MM.1S (cell line): ENCODE measurements around the gene NPNT.

Experiments
- DNase-seq: peaks from one replicate; pipeline ENCODE4 v3.0.0-alpha.2; 2015
- H2AFZ ChIP-seq: fragments of 300-600 bp; sonication (generic); 2 replicates; pipeline ENCODE4 v1.6.0; 2016; ENCODE audit warnings: antibody characterized with exemption, low read length
- H3F3A ChIP-seq: fragments of 300-600 bp; sonication (generic); 2 replicates; pipeline ENCODE4 v1.6.1; 2016; ENCODE audit warnings: mild to moderate bottlenecking, antibody characterized with exemption, low read length, moderate library complexity, mixed read lengths; ENCODE audit not compliant: insufficient read depth
- H3K27ac ChIP-seq: fragments of 300-600 bp; sonication (generic); 2 replicates; pipeline ENCODE4 v1.5.1; 2016; ENCODE audit warnings: mild to moderate bottlenecking, low read length
- H3K27me3 ChIP-seq: fragments of 300-600 bp; sonication (generic); replicated peaks from 2 replicates; pipeline ENCODE4 v1.6.0; 2016; ENCODE audit warnings: low read length; ENCODE audit not compliant: insufficient read depth
- H3K36me3 ChIP-seq: fragments of 300-600 bp; sonication (generic); replicated peaks from 2 replicates; pipeline ENCODE4 v1.6.1; 2016; ENCODE audit warnings: mild to moderate bottlenecking, low read length, mixed read lengths; ENCODE audit not compliant: insufficient read depth
- H3K4me1 ChIP-seq: fragments of 300-600 bp; sonication (generic); 2 replicates; pipeline ENCODE4 v1.6.1; 2016; ENCODE audit warnings: low read length, mixed read lengths
- H3K4me2 ChIP-seq: fragments of 300-600 bp; sonication (generic); 2 replicates; pipeline ENCODE4 v1.6.0; 2016; ENCODE audit warnings: low read depth, low read length
- H3K4me3 ChIP-seq: fragments of 300-600 bp; sonication (generic); 2 replicates; pipeline ENCODE4 v1.5.1; 2016; ENCODE audit warnings: low read length, mixed read lengths
- H3K79me2 ChIP-seq: fragments of 300-600 bp; sonication (generic); 2 replicates; pipeline ENCODE4 v1.6.1; 2016; ENCODE audit warnings: mixed run types, low read length, mixed read lengths
- H3K9ac ChIP-seq: fragments of 300-600 bp; sonication (generic); 2 replicates; pipeline ENCODE4 v1.6.1; 2016; ENCODE audit warnings: low read length, mixed read lengths
- H3K9me2 ChIP-seq: fragments of 300-600 bp; sonication (generic); replicated peaks from 2 replicates; pipeline ENCODE4 v1.6.1; 2016; ENCODE audit warnings: mild to moderate bottlenecking, low read length, mixed read lengths; ENCODE audit not compliant: insufficient read depth
- H3K9me3 ChIP-seq: fragments of 300-600 bp; sonication (generic); replicated peaks from 2 replicates; pipeline ENCODE4 v1.6.1; 2016; ENCODE audit warnings: mild to moderate bottlenecking, low read length, mixed read lengths; ENCODE audit not compliant: insufficient read depth
- H4K20me1 ChIP-seq: fragments of 300-600 bp; sonication (generic); 2 replicates; pipeline ENCODE4 v1.6.1; 2016; ENCODE audit warnings: mild to moderate bottlenecking, low read length, moderate library complexity, mixed read lengths; ENCODE audit not compliant: insufficient read depth
- CTCF ChIP-seq: fragments of 300-600 bp; sonication (generic); IDR thresholded peaks from 2 replicates; pipeline ENCODE4 v1.5.1; 2016; ENCODE audit warnings: antibody characterized with exemption, low read length, mixed read lengths
- EZH2 ChIP-seq: fragments of 300-600 bp; sonication (generic); optimal IDR thresholded peaks from 2 replicates; pipeline ENCODE3; 2017; ENCODE audit warnings: low read depth, mild to moderate bottlenecking, antibody characterized with exemption, low read length, mixed read lengths
- EZH2phosphoT487 ChIP-seq: fragments of 300-600 bp; sonication (generic); IDR thresholded peaks from 2 replicates; pipeline ENCODE4 v1.6.1; 2018; ENCODE audit warnings: antibody characterized with exemption, low read length

Gene NPNT

GRCh38 chr4:105858466-105859040 lies 36.7 kb upstream of the NPNT start:
- H3K9me2 ChIP-seq = no peaks in the 10 kb centered on the region
- DNase-seq = no peak
- H3K27me3 ChIP-seq = no peaks in the 10 kb centered on the region
- TF ChIP-seq CTCF (no peak), EZH2 (no peak), EZH2phosphoT487 (no peak)
- H3K9ac ChIP-seq = no peak overlapping the region
- no peaks in the 10 kb centered on the region for H3K79me2 ChIP-seq
- H3K36me3 ChIP-seq = no peaks in the 10 kb centered on the region
- H3K4me3 ChIP-seq = no peak overlapping the region
- H3K4me1 ChIP-seq = no peaks in the 10 kb centered on the region
- no peak overlapping the region for H2AFZ ChIP-seq
- H3K27ac ChIP-seq = no peak overlapping the region
- H4K20me1 ChIP-seq = no peaks in the 10 kb centered on the region
- no peaks in the 10 kb centered on the region for H3F3A ChIP-seq
- H3K9me3 ChIP-seq = no peaks in the 10 kb centered on the region
- H3K4me2 ChIP-seq = no peak overlapping the region

- Histone ChIP-seq H3K9ac (no peak overlapping the region), H3K27me3 (no peaks in the 10 kb centered on the region), H3K4me3 (no peak overlapping the region), H3K79me2 (no peaks in the 10 kb centered on the region), H2AFZ (no peak overlapping the region), H3K4me2 (no peak overlapping the region), H3K4me1 (no peaks in the 10 kb centered on the region), H3K9me3 (no peaks in the 10 kb centered on the region), H3K36me3 (no peaks in the 10 kb centered on the region), H3F3A (no peaks in the 10 kb centered on the region), H3K9me2 (no peaks in the 10 kb centered on the region), H4K20me1 (no peaks in the 10 kb centered on the region), H3K27ac (no peak overlapping the region)
- no peak for DNase-seq
- TF ChIP-seq EZH2 (no peak), EZH2phosphoT487 (no peak), CTCF (no peak)
These were observed 36.0 kb upstream of the NPNT start for GRCh38 chr4:105859233-105859632.

- H3K36me3 ChIP-seq = no peaks in the 10 kb centered on the region
- TF ChIP-seq EZH2 (no peak), CTCF (no peak), EZH2phosphoT487 (no peak)
- no peaks in the 10 kb centered on the region for H3K9me2 ChIP-seq
- DNase-seq = no peak
- H4K20me1 ChIP-seq = no peaks in the 10 kb centered on the region
- H3K9ac ChIP-seq = no peak overlapping the region
- no peaks in the 10 kb centered on the region for H3K9me3 ChIP-seq
- H3K4me2 ChIP-seq = no peak overlapping the region
- H3F3A ChIP-seq = no peaks in the 10 kb centered on the region
- H3K79me2 ChIP-seq = no peaks in the 10 kb centered on the region
- H3K27ac ChIP-seq = no peak overlapping the region
- no peaks in the 10 kb centered on the region for H3K4me1 ChIP-seq
- no peak overlapping the region for H3K4me3 ChIP-seq
- H3K27me3 ChIP-seq = no peaks in the 10 kb centered on the region
- H2AFZ ChIP-seq = no peak overlapping the region
These were observed 24.3 kb upstream of the NPNT start for GRCh38 chr4:105870963-105871362.
